HCT116 (cell line): ENCODE results near the gene DCTN2.

Experiments used
- JUND ChIP-seq: IDR thresholded peaks from 2 replicates; pipeline ENCODE4 v1.6.1; 2012
- MAX ChIP-seq: IDR thresholded peaks from 2 replicates; pipeline ENCODE4 v1.6.1; 2012
- POLR2A ChIP-seq: IDR thresholded peaks from 2 replicates; pipeline ENCODE4 v1.7.0; 2011; ENCODE audit warnings: borderline replicate concordance; ENCODE audit not compliant: insufficient read depth, insufficient read length; ENCODE audit errors: extremely low read depth
- RAD21 ChIP-seq: IDR thresholded peaks from 2 replicates; pipeline ENCODE4 v1.6.1; 2012; ENCODE audit warnings: low read depth, mild to moderate bottlenecking
- SIN3A ChIP-seq: IDR thresholded peaks from 2 replicates; pipeline ENCODE4 v1.6.1; 2012; ENCODE audit warnings: low read depth
- TF ChIP-seq, protein P1 (sequence below), 3 experiments: fragments of 200-600 bp in 1 of 3; sonication (generic) in 1 of 3; IDR thresholded peaks in 2 of 3; conservative IDR thresholded peaks in 1 of 3; 2 replicates each; pipeline ENCODE4 v1.5.1; 2012 to 2017; ENCODE audit warnings: low read depth in 2 of 3, low read length in 2 of 3, antibody characterized with exemption in 1 of 3, borderline replicate concordance in 1 of 3, control low read depth in 1 of 3, mild to moderate bottlenecking in 1 of 3, mixed read lengths in 1 of 3, mixed run types in 1 of 3, moderate library complexity in 1 of 3; ENCODE audit not compliant: insufficient read depth in 1 of 3

- TF ChIP-seq, protein P1, sequence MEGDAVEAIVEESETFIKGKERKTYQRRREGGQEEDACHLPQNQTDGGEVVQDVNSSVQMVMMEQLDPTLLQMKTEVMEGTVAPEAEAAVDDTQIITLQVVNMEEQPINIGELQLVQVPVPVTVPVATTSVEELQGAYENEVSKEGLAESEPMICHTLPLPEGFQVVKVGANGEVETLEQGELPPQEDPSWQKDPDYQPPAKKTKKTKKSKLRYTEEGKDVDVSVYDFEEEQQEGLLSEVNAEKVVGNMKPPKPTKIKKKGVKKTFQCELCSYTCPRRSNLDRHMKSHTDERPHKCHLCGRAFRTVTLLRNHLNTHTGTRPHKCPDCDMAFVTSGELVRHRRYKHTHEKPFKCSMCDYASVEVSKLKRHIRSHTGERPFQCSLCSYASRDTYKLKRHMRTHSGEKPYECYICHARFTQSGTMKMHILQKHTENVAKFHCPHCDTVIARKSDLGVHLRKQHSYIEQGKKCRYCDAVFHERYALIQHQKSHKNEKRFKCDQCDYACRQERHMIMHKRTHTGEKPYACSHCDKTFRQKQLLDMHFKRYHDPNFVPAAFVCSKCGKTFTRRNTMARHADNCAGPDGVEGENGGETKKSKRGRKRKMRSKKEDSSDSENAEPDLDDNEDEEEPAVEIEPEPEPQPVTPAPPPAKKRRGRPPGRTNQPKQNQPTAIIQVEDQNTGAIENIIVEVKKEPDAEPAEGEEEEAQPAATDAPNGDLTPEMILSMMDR (IDR thresholded peaks at IDR 0.05 in 2 of 3, conservative IDR thresholded peaks at IDR 0.05 in 1 of 3; ENCODE audit: borderline replicate concordance in 1 of 3, insufficient read depth in 1 of 3, low read depth in 2 of 3, low read length in 2 of 3): no peak
- no peak for TF ChIP-seq SIN3A
- TF ChIP-seq MAX: no peak
- no peak for TF ChIP-seq POLR2A
- no peak for TF ChIP-seq JUND
- TF ChIP-seq RAD21: no peak
Measured at GRCh38 chr12:57525615-57526383, 21.2 kb downstream of the DCTN2 start.
